K562 (cell line): ENCODE data around the gene PLEKHS1. TPM values are rescaled to one million over a fixed set of nuclear protein-coding genes. Genes with fewer than 3 reads are reported as not detected.

Experiments used
- ATAC-seq: fragments of 200-7000 bp; cut with Tn5 transposase; 3 replicates; pipeline ENCODE4 v1.9.1; 2020; ENCODE audit warnings: moderate library complexity
- BruUV-seq: library from RNA; stranded (reverse); fragments of 400-500 nt; replicated peaks from 2 replicates; lab custom pipeline; 2021; lab: Mats Ljungman, UMichigan
- CTCF ChIA-PET: fragments of 300-600 bp; formaldehyde crosslinking; extraction: SDS; loops from one replicate; lab custom pipeline; 2021; ENCODE audit warnings: low intra/inter-chr PET ratio; lab: Yijun Ruan, JAX
- POLR2A ChIA-PET: fragments of 300-600, 350-650 bp; sonication (Branson Sonifier 250); formaldehyde crosslinking; extraction: SDS; loops from one replicate; lab custom pipeline; 2021; ENCODE audit warnings: antibody characterized with exemption, inconsistent platforms; lab: Yijun Ruan, JAX
- DNase-seq, 4 experiments: peaks; one replicate each; pipeline versions ENCODE4 v3.0.0 to v3.0.0-alpha.2; 2011 to 2018; ENCODE audit warnings: low spot score in 3 of 4, mixed read lengths in 3 of 4; ENCODE audit errors: extremely low read depth in 1 of 4
- FAIRE-seq: peaks from 2 replicates; lab custom pipeline; 2011; peaks lifted over from hg19 to GRCh38; lab: Jason Lieb, UNC
- H2AFZ ChIP-seq: 2 replicates; pipeline ENCODE4 v1.6.0; 2011; ENCODE audit warnings: low read depth, low read length, control low read depth, inconsistent platforms
- H3K27ac ChIP-seq: fragments of 200-600 bp; 3 replicates; pipeline ENCODE4 v1.8.0; 2011; ENCODE audit warnings: low read depth, mild to moderate bottlenecking, control low read depth, inconsistent platforms, low read length, moderate library complexity, mixed read lengths; ENCODE audit errors: extremely low read depth
- H3K27me3 ChIP-seq, 2 experiments: fragments of 300-600 bp in 1 of 2; 2 replicates in 1 of 2; 3 replicates in 1 of 2; pipeline versions ENCODE4 v1.6.0 to v1.8.0; 2011; ENCODE audit warnings: inconsistent platforms in 2 of 2, low read length in 2 of 2, mild to moderate bottlenecking in 1 of 2, mixed read lengths in 1 of 2, moderate library complexity in 1 of 2; ENCODE audit not compliant: control insufficient read depth in 2 of 2, insufficient read depth in 2 of 2
- H3K36me3 ChIP-seq: fragments of 300-600 bp; 3 replicates; pipeline ENCODE4 v1.8.0; 2011; ENCODE audit warnings: mild to moderate bottlenecking, low read length, inconsistent platforms; ENCODE audit not compliant: control insufficient read depth, insufficient read depth
- H3K4me1 ChIP-seq, 2 experiments: fragments of 200-600 bp in 1 of 2; replicated peaks in 1 of 2; 2 replicates in 1 of 2; 3 replicates in 1 of 2; pipeline versions ENCODE4 v1.5.1 to v1.8.0; 2011; ENCODE audit warnings: inconsistent platforms in 2 of 2, low read length in 2 of 2, mild to moderate bottlenecking in 1 of 2, mixed read lengths in 1 of 2, moderate library complexity in 1 of 2; ENCODE audit not compliant: control insufficient read depth in 2 of 2, insufficient read depth in 2 of 2
- H3K4me2 ChIP-seq: 2 replicates; pipeline ENCODE4 v1.6.1; 2011; ENCODE audit warnings: low read length, control low read depth, inconsistent platforms, mixed read lengths; ENCODE audit not compliant: insufficient read depth
- H3K4me3 ChIP-seq: fragments of 200-600 bp; sonication (generic), shearing (Covaris generic); 2 replicates; pipeline ENCODE4 v1.5.1; 2016; ENCODE audit warnings: control low read depth, inconsistent platforms
- H3K79me2 ChIP-seq: fragments of 200-600 bp; 3 replicates; pipeline ENCODE4 v1.8.0; 2011; ENCODE audit warnings: low read length, inconsistent platforms; ENCODE audit not compliant: control insufficient read depth, insufficient read depth
- H3K9ac ChIP-seq, 2 experiments: 2 replicates each; pipeline versions ENCODE4 v1.6.0 to v1.6.1; 2011; ENCODE audit warnings: low read depth in 2 of 2, low read length in 2 of 2, control low read depth in 1 of 2, inconsistent platforms in 1 of 2, mild to moderate bottlenecking in 1 of 2, mixed read lengths in 1 of 2; ENCODE audit not compliant: insufficient read depth in 1 of 2
- H3K9me1 ChIP-seq: one replicate; pipeline ENCODE4 v1.6.0; 2011; ENCODE audit warnings: inconsistent platforms, mild to moderate bottlenecking, low read length, moderate library complexity; ENCODE audit not compliant: control insufficient read depth, insufficient read depth
- H3K9me3 ChIP-seq: replicated peaks from 2 replicates; pipeline ENCODE4 v1.5.1; 2011; ENCODE audit warnings: low read depth, low read length, inconsistent platforms; ENCODE audit not compliant: control insufficient read depth, insufficient read depth
- H4K20me1 ChIP-seq: replicated peaks from 2 replicates; pipeline ENCODE4 v1.6.1; 2011; ENCODE audit warnings: low read length, inconsistent platforms, mixed read lengths; ENCODE audit not compliant: control insufficient read depth, insufficient read depth
- ATF1 ChIP-seq, 2 experiments: fragments of 450-650 bp in 1 of 2; IDR thresholded peaks; 2 replicates each; pipeline ENCODE4 v1.6.1; 2016; ENCODE audit warnings: missing compliant biosample characterization in 1 of 2, missing genetic modification characterization in 1 of 2
- FOS ChIP-seq: IDR thresholded peaks from 3 replicates; pipeline ENCODE4 v1.6.1; 2011; ENCODE audit not compliant: insufficient read length; ENCODE audit errors: extremely low read depth
- HDAC1 ChIP-seq, 2 experiments: fragments of 450-650 bp; IDR thresholded peaks; 2 replicates each; pipeline ENCODE4 v1.6.1; 2016 to 2017; ENCODE audit warnings: inconsistent platforms in 1 of 2, mild to moderate bottlenecking in 1 of 2, moderate library complexity in 1 of 2
- MCM2 ChIP-seq: fragments of 450-650 bp; IDR thresholded peaks from 2 replicates; pipeline ENCODE4 v1.6.1; 2017; ENCODE audit warnings: low read depth, mild to moderate bottlenecking
- NR4A1 ChIP-seq, 2 experiments: fragments of 250-450 bp in 1 of 2; fragments of 450-650 bp in 1 of 2; sonication (Bioruptor Pico) in 1 of 2; IDR thresholded peaks; 2 replicates each; pipeline versions ENCODE4 v1.4.0 to v1.6.1; 2016 to 2020; ENCODE audit warnings: mild to moderate bottlenecking in 2 of 2, missing compliant biosample characterization in 1 of 2, missing genetic modification characterization in 1 of 2, moderate library complexity in 1 of 2
- STAT5A ChIP-seq: IDR thresholded peaks from 2 replicates; pipeline ENCODE4 v1.6.1; 2012; ENCODE audit warnings: low read length, inconsistent platforms, borderline replicate concordance
- TCFL5 ChIP-seq: fragments of 250-450 bp; sonication (Bioruptor Pico); conservative IDR thresholded peaks from 2 replicates; pipeline ENCODE4 v1.6.1; 2021; ENCODE audit warnings: mild to moderate bottlenecking, moderate library complexity, matching md5 sums
- ZBTB7A ChIP-seq: IDR thresholded peaks from 2 replicates; pipeline ENCODE4 v1.6.1; 2011; ENCODE audit warnings: low read depth, mild to moderate bottlenecking, low read length, moderate library complexity, borderline replicate concordance; ENCODE audit not compliant: control insufficient read depth
- ZNF134 ChIP-seq: fragments of 250-450 bp; sonication (Bioruptor Pico); conservative IDR thresholded peaks from 2 replicates; pipeline ENCODE4 v1.4.0; 2020
- ZNF347 ChIP-seq: fragments of 450-650 bp; formaldehyde crosslinking; IDR thresholded peaks from 2 replicates; pipeline ENCODE4 v1.4.0; 2020; ENCODE audit warnings: low read depth, mild to moderate bottlenecking, moderate library complexity
- ZNF696 ChIP-seq: fragments of 250-450 bp; sonication (Bioruptor Pico); conservative IDR thresholded peaks from 2 replicates; pipeline ENCODE4 v1.4.0; 2020; ENCODE audit warnings: mild to moderate bottlenecking, moderate library complexity
- WGBS: fragments of 100-300 bp; shearing (Covaris generic); methylation state at CpG from one replicate; pipeline ENCODE4 v1.1.6; 2016; ENCODE audit warnings: low coverage, mixed read lengths; ENCODE audit not compliant: insufficient coverage; ENCODE audit errors: missing lambda C conversion rate; 5-methylcytosine and 5-hydroxymethylcytosine counted together
- in situ Hi-C: fragments of 300-500 bp; cut with MboI; formaldehyde crosslinking; loops from 4 replicates; pipeline ENCODE4 v1.15.0; 2018; ENCODE audit warnings: inconsistent platforms, mixed read lengths
- intact Hi-C: fragments of 100-400 bp; cut with micrococcal nuclease; formaldehyde crosslinking; loops from 2 replicates; pipeline ENCODE4 v1.14.2; 2022
- polyA plus RNA-seq, 8 experiments: library from polyadenylated mRNA; depleted of rRNA in 4 of 8; stranded (reverse) in 5 of 8; unstranded in 3 of 8; fragments of >200 nt; fragmentation: Nextera tagmentation in 2 of 8; fragmentation: Illumina TruSeq in 1 of 8; extraction: Ambion mirVana in 2 of 8; extraction: Trizol in 1 of 8; gene quantifications; 2 replicates each; pipeline versions ENCODE4 v1.2.1 to v1.2.3, GENCODE V29; 2011 to 2014; ENCODE audit warnings: inconsistent platforms in 1 of 8, missing spikeins in 1 of 8
- total RNA-seq, 7 experiments: library from RNA; depleted of rRNA in 6 of 7; stranded (reverse); fragments of >200 nt in 6 of 7; fragmentation: Illumina TruSeq in 2 of 7; extraction: Trizol in 2 of 7; gene quantifications; 2 replicates each; pipeline versions ENCODE4 v1.2.1 to v1.2.3, GENCODE V29; 2011 to 2021; ENCODE audit warnings: low replicate concordance in 1 of 7
- TF ChIP-seq, protein P1 (sequence below): fragments of 250-450 bp; sonication (Bioruptor Pico); IDR thresholded peaks from 2 replicates; pipeline ENCODE4 v1.6.1; 2021; ENCODE audit warnings: mild to moderate bottlenecking

The PLEKHS1 gene
- total and polyA plus RNA-seq, 9 of the 15 experiments (the other 6 are each of a cell fraction or from before 2014, with no cell fraction given), result not detected

DNA sequence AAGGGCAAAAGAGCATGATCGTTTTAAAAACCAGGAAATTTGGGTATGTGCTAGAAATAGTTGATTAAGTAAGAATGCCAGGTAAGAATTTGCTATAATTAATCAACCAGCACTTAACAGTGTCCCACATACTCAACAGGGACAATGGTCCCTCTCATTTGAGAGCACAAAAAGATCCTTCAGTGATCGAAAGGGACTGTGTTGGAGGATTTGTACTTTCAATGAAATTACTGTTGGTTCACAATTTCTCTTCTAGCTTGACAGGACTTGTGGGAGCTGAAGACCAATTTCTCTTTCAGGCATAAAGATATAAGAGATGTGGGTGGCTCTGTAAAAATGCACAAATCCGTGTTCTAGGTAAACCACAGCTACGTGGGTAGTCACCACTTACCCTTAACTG lies 12.5 kb upstream of the PLEKHS1 start:
- intact Hi-C loops (no loop called here), in situ Hi-C loops (no loop called here)
- POLR2A ChIA-PET, result interaction anchor here (0.6 kb wide), 1 partner anchor 8 kb away, joined by 3 read pairs; no protein-coding TSS in a partner anchor
- Histone ChIP-seq H3K27ac (no peak overlapping the region), H3K27me3 (no peaks in the 10 kb centered on the region; a peak in 1 of 5 replicates), H3K79me2 (no peaks in the 10 kb centered on the region), H3K9ac (no peak overlapping the region), H3K9me1 (no peaks in the 10 kb centered on the region), H2AFZ (no peak overlapping the region), H3K4me2 (no peak overlapping the region), H4K20me1 (no peaks in the 10 kb centered on the region), H3K9me3 (no peaks in the 10 kb centered on the region), H3K36me3 (no peaks in the 10 kb centered on the region), H3K4me3 (no peak overlapping the region), H3K4me1 (no peaks in the 10 kb centered on the region)
- no peak for FAIRE-seq
- no peak for DNase-seq
- no peak for ATAC-seq
- WGBS, result 0% methylated on average over 4 of the region's 4 CpGs
- CTCF ChIA-PET, result no interaction called here
- no TSS peak for BruUV-seq
- TF ChIP-seq ZBTB7A (no peak), ZNF347 (no peak), ATF1 (CRISPR knock-in tag; IDR thresholded peaks at IDR 0.05) (no peak), ATF1 (tag; IDR thresholded peaks at IDR 0.05) (no peak), FOS (no peak), NR4A1 (CRISPR knock-in tag; IDR thresholded peaks at IDR 0.05) (no peak), NR4A1 (tag; IDR thresholded peaks at IDR 0.05) (no peak), MCM2 (no peak), HDAC1 (IDR thresholded peaks at IDR 0.05) (no peak), STAT5A (no peak), ZNF696 (CRISPR knock-in tag) (no peak), TCFL5 (no peak), ZNF134 (CRISPR knock-in tag) (no peak)
- TF ChIP-seq, protein P1, sequence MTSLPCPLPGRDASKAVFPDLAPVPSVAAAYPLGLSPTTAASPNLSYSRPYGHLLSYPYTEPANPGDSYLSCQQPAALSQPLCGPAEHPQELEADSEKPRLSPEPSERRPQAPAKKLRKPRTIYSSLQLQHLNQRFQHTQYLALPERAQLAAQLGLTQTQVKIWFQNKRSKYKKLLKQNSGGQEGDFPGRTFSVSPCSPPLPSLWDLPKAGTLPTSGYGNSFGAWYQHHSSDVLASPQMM (CRISPR knock-in tag), result no peak
- TF ChIP-seq, all 486 proteins: peak for 0
